Activated CD4-positive, alpha-beta T cell treated with anti-CD3 and anti-CD28 coated beads, Interleukin-2, amount 50 U/mL, for 1 hour (primary cell): ENCODE results near the gene ABHD10.

Source experiments
- DNase-seq: peaks from one replicate; pipeline ENCODE4 v3.0.0-alpha.2; 2020

The ABHD10 gene

GRCh38 chr3:111967068-111967467 is 11.8 kb upstream of the ABHD10 start:
- no peak for DNase-seq

GRCh38 chr3:111967651-111968274 is 11.1 kb upstream of the ABHD10 start:
- peak; percentile 80 for DNase-seq

GRCh38 chr3:111968319-111969054 is 10.3 kb upstream of the ABHD10 start:
- DNase-seq = no peak

- no peak for DNase-seq
These were observed 8.4 kb upstream of the ABHD10 start for GRCh38 chr3:111970376-111970775.

- DNase-seq = no peak
These were observed 7.2 kb upstream of the ABHD10 start for GRCh38 chr3:111971533-111972130.

DNA sequence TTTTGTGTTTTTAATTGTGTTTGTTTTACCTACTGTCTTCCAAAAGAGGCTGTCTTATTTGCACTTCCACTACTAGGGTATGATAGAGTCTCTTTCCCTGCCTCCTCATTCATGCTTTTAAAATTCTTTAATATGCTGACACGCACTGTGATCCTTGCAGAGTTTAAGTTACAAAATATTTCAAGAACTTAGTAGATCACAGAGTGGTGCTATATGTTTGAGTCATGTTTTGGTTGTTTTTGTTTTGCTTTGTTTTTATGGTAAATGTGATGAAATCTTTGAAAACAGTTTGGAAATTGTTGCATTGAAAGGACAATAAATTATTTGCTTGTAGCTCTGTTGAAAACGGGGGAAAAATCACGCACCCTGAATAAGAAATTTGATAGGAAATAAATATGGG is 5.9 kb upstream of the ABHD10 start:
- no peak for DNase-seq

DNA sequence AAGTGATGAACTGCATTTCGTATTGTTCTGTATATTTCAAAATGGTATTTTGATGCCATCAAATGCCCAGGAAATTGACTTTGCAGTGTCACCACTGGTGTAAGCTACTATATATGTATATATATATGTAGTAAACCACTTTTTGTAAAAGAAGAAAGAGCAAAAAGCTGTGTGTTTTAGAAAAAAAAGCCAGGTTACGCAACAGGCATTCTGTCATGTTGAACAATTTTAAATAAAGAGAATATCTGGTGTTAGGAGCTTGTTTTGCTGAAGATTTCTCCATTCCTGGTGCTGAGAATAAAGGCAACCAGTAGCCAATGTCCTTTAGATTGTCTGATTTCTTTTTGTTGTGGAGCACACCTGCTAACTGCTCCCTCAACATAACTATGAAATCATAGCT is 3.7 kb upstream of the ABHD10 start:
- DNase-seq = no peak

- no peak for DNase-seq
These were observed 2.6 kb upstream of the ABHD10 start for GRCh38 chr3:111976254-111976653.

GRCh38 chr3:111979434-111980038 is 710 bp downstream of the ABHD10 start:
- no peak for DNase-seq

DNA sequence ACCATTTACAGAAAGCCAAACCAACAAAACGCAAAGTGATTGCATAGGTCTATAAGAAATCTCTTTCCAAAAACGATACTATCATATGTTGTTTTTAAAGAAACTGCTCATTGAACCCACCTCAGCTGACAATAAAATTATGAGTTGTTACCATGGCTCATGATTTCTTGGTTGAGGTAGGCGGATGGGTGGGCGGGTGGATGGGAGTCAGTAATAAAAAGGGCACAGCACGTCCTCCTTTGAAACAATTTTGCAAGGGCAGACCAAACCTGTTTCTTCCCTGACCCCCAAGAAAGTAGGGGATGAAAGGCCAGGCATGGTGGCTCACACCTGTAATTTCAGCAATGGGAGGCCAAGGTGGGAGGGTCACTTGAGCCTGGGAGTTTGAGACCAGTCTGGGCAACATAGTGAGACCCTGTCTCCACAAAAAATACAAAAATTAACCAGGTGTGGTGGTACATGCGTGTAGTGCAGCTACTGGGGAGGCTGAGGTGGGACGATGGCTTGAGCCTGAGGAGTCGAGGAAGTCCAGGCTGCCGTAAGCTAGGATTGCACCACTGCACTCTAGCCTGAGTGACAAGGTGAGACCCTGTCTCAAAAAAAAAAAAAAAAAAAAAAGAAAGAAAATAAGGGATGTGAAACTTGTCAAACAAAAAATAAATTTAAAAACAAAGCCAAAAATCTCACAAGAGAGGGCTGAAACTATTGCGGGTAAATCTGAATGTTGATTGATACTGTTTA is 2.1 kb downstream of the ABHD10 start:
- DNase-seq = no peak

GRCh38 chr3:111981457-111981763 is 2.6 kb downstream of the ABHD10 start:
- DNase-seq = no peak

- no peak for DNase-seq
These were observed 5.9 kb downstream of the ABHD10 start for GRCh38 chr3:111984636-111985298.

- DNase-seq = no peak
These were observed 8.0 kb downstream of the ABHD10 start for GRCh38 chr3:111986800-111987199.

DNA sequence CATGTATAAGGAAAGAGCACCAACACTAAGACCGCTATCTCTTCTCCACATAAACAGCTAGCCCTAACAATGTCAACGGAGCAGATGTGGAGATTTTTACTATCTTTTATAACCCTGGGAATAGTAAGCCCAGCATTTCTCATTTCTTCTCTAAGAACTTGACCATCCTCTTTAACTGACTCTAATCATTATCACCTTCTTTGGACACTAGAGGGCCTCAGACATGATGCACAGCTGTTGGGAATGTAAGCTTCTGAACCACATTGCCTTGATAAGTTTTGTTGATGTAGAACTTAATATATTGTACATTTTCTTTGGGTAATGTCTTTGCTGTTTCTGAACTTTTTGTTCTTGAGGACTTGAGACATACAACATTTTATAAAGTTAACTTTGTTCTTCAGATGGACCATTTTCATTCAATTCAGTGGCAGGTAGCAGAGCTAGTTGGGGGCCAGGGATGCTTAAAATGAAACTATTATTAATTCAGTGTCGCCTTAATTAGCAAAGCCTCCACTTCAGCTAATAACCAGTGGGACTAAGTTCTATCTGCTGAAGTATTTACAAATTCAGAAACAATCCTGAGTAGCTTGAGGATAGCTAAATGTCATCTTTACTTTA is 10.3 kb downstream of the ABHD10 start:
- no peak for DNase-seq

DNA sequence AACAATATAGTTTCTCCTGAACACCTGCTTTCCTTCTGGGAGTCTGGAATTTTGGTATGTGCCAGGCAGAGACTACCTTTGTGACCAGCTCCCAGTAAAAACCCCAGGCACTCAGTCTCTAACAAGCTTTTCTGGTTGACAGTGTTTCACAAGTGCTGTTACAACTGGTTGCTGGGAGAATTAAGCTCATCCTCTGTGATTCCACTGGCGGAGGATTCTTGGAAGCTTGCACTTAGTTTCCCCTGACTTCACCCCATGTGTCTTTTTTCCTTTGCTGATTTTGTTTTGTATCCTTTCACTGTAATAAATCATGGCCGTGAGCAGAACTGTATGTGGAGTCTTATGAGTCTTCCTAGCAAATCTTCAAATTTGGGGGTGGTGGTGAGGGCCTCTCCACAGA is 14.2 kb downstream of the ABHD10 start:
- DNase-seq = no peak

GRCh38 chr3:111998636-111999483 is 20.0 kb downstream of the ABHD10 start, which contains the start of gene TAGLN3:
Gene TAGLN3 (plus strand): TSS chr3:111998922. CDS start chr3:111999423, 501 bp downstream.
- DNase-seq = no peak

GRCh38 chr3:111999484-112000324 is 20.9 kb downstream of the ABHD10 start:
- no peak for DNase-seq

DNA sequence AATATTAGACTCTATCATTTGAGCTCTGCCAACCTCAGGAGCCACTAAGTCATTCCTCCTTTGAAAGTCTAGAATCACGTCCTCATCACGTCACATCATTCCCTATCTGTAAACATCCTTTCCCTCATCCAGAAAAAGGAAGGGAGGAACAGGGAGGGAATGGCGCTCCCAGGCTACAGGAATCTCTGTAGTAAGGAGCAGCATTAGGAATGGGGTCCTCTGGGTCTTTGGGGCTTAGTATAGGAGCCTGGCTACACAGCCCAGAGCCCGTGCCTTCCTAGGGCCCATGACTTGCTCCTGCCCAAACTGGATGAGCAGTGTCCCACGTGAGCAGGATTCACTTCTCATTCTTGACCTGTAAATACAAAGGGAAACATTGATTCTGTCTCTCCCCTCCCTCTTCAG is 21.5 kb downstream of the ABHD10 start:
- DNase-seq = no peak

- no peak for DNase-seq
These were observed 22.1 kb downstream of the ABHD10 start for GRCh38 chr3:112000966-112001365.

- DNase-seq = no peak
These were observed 22.7 kb downstream of the ABHD10 start for GRCh38 chr3:112001526-112001925.
